ENCODE measurements around the gene TTC21A. TPM values are rescaled to one million over a fixed set of nuclear protein-coding genes. Genes with fewer than 3 reads are reported as not detected.
A peak's percentile ranks its signal among the peaks of the same experiment; 100 is the strongest.

The TTC21A gene
- total RNA-seq, 1 donor from 2014 or later, result 3.9 TPM

GRCh38 chr3:39180183-39180545, 72.7 kb downstream of the TTC21A start:
- no peaks in the 10 kb centered on the region for H3K79me2 ChIP-seq (ENCODE audit: insufficient read depth, low read length)
- peak overlapping the region; percentile 86 for H2AFZ ChIP-seq (ENCODE audit: low read depth, low read length)
- H3K27ac ChIP-seq (ENCODE audit: low read depth, low read length), result no peak overlapping the region
- peak overlapping the region; percentile 88 for H3K4me2 ChIP-seq (ENCODE audit: low read length)
- peaks cover 4% of the 10 kb centered on the region for H3K9me3 Mint-ChIP-seq (ENCODE audit: unreplicated experiment)
- H4K20me1 ChIP-seq (ENCODE audit: insufficient read depth, low read length), result no peaks in the 10 kb centered on the region
- H3K4me1 ChIP-seq (ENCODE audit: insufficient read depth, low read length), result peaks cover 19% of the 10 kb centered on the region
- DNase-seq (ENCODE audit: low read depth), result no peak
- H3K4me3 Mint-ChIP-seq (ENCODE audit: unreplicated experiment), result peak overlapping the region; percentile 82
- no peaks in the 10 kb centered on the region for H3K27me3 ChIP-seq (ENCODE audit: insufficient read depth, low read length)
- peaks cover 2% of the 10 kb centered on the region for H3K36me3 Mint-ChIP-seq (ENCODE audit: low read depth, unreplicated experiment)
- peaks cover 4% of the 10 kb centered on the region for H3K27me3 Mint-ChIP-seq (ENCODE audit: low read depth, unreplicated experiment)
- peak overlapping the region; percentile 72 for H3K27ac Mint-ChIP-seq (ENCODE audit: unreplicated experiment)
- peak overlapping the region; percentile 55 for H3K4me3 ChIP-seq (ENCODE audit: insufficient read depth, low read depth, low read length)
- no peaks in the 10 kb centered on the region for H3K36me3 ChIP-seq (ENCODE audit: insufficient read depth, low read length)
- H3K9me3 ChIP-seq (ENCODE audit: insufficient read depth, low read depth, low read length), result no peaks in the 10 kb centered on the region
- H3K4me1 Mint-ChIP-seq (ENCODE audit: low read depth, unreplicated experiment), result peaks cover 23% of the 10 kb centered on the region
- FAIRE-seq, result no peak
- peak overlapping the region; percentile 56 for H3K9ac ChIP-seq (ENCODE audit: low read length)
- TF ChIP-seq, protein P1, sequence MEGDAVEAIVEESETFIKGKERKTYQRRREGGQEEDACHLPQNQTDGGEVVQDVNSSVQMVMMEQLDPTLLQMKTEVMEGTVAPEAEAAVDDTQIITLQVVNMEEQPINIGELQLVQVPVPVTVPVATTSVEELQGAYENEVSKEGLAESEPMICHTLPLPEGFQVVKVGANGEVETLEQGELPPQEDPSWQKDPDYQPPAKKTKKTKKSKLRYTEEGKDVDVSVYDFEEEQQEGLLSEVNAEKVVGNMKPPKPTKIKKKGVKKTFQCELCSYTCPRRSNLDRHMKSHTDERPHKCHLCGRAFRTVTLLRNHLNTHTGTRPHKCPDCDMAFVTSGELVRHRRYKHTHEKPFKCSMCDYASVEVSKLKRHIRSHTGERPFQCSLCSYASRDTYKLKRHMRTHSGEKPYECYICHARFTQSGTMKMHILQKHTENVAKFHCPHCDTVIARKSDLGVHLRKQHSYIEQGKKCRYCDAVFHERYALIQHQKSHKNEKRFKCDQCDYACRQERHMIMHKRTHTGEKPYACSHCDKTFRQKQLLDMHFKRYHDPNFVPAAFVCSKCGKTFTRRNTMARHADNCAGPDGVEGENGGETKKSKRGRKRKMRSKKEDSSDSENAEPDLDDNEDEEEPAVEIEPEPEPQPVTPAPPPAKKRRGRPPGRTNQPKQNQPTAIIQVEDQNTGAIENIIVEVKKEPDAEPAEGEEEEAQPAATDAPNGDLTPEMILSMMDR (IDR thresholded peaks at IDR 0.05; ENCODE audit: insufficient read depth, low read depth, low read length), result no peak
- no peak for TF ChIP-seq EZH2 (IDR thresholded peaks at IDR 0.05; ENCODE audit: insufficient read depth, low read length)

- H3K79me2 ChIP-seq (ENCODE audit: insufficient read depth, low read length), result no peaks in the 10 kb centered on the region
- Mint-ChIP-seq H3K27ac (ENCODE audit: unreplicated experiment) (peak overlapping the region; percentile 72), H3K9me3 (ENCODE audit: unreplicated experiment) (peaks cover 4% of the 10 kb centered on the region), H3K4me1 (ENCODE audit: low read depth, unreplicated experiment) (peaks cover 23% of the 10 kb centered on the region), H3K27me3 (ENCODE audit: low read depth, unreplicated experiment) (peaks cover 4% of the 10 kb centered on the region), H3K36me3 (ENCODE audit: low read depth, unreplicated experiment) (peaks cover 2% of the 10 kb centered on the region), H3K4me3 (ENCODE audit: unreplicated experiment) (peak overlapping the region; percentile 82)
- TF ChIP-seq, protein P1 (IDR thresholded peaks at IDR 0.05; ENCODE audit: insufficient read depth, low read depth, low read length), result no peak
- no peak for TF ChIP-seq EZH2 (IDR thresholded peaks at IDR 0.05; ENCODE audit: insufficient read depth, low read length)
- H3K36me3 ChIP-seq (ENCODE audit: insufficient read depth, low read length), result no peaks in the 10 kb centered on the region
- peak overlapping the region; percentile 86 for H2AFZ ChIP-seq (ENCODE audit: low read depth, low read length)
- DNase-seq (ENCODE audit: low read depth), result peak; percentile 57
- H3K9me3 ChIP-seq (ENCODE audit: insufficient read depth, low read depth, low read length), result no peaks in the 10 kb centered on the region
- no peaks in the 10 kb centered on the region for H4K20me1 ChIP-seq (ENCODE audit: insufficient read depth, low read length)
- H3K27me3 ChIP-seq (ENCODE audit: insufficient read depth, low read length), result no peaks in the 10 kb centered on the region
- H3K4me3 ChIP-seq (ENCODE audit: insufficient read depth, low read depth, low read length), result peak overlapping the region; percentile 55
- peak overlapping the region; percentile 88 for H3K4me2 ChIP-seq (ENCODE audit: low read length)
- peaks cover 19% of the 10 kb centered on the region for H3K4me1 ChIP-seq (ENCODE audit: insufficient read depth, low read length)
- no peak overlapping the region for H3K27ac ChIP-seq (ENCODE audit: low read depth, low read length)
- FAIRE-seq, result no peak
- peak overlapping the region; percentile 56 for H3K9ac ChIP-seq (ENCODE audit: low read length)
These were observed 73.3 kb downstream of the TTC21A start for GRCh38 chr3:39180546-39181346.

Measured in astrocyte (in vitro differentiated cells and primary cell).